Measurements from ENCODE around the gene CAPN6.

Gene CAPN6

DNA sequence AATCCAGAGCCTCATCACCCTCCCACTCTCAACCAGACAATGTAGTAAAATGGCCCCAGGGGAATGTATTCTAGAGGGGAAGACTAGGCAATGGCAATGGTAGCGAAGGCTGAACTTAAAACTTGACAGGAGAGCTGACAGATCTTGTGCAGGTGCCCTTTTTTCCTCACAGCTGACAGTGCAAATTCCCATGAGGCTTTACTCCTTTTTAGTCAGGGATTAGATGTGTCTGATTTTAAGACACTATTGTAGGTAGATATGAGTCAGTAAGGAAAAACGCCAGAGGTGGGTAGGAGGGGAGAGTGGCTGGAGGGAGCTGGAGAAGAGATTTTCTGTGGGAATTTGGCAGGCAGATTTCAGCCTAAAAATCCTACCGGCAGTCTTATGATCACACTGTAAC is 10.7 kb downstream of the CAPN6 start:
- no peak overlapping the region for H3K4me3 Mint-ChIP-seq
- H3K4me1 Mint-ChIP-seq (ENCODE audit: low read depth): no peaks in the 10 kb centered on the region
- no peaks in the 10 kb centered on the region for H3K9me3 Mint-ChIP-seq (ENCODE audit: low read depth)
- no peaks in the 10 kb centered on the region for H3K27me3 Mint-ChIP-seq
- H3K27ac Mint-ChIP-seq: no peak overlapping the region
- no peaks in the 10 kb centered on the region for H3K36me3 Mint-ChIP-seq

DNA sequence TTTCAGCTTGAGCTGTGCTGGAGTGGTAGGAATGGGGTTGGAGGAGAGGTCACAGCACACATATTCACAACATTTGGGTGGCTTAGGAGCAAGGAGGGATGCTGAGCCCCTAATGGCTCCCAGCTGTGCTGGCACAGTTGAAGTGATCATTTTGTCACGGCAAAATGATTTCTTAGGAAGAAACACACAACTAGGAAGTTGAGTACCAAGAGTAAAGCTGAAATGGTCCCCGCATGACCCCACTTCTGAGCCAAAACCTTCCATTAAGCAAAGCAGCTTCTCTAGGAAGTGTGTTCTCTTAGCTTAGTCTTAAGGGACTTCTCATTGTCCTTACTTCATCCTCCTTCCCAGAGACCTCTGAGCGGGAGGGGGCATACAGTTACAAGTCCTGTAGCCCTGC is 12.6 kb downstream of the CAPN6 start:
- no peak overlapping the region for H3K27ac Mint-ChIP-seq
- H3K9me3 Mint-ChIP-seq (ENCODE audit: low read depth): no peaks in the 10 kb centered on the region
- H3K27me3 Mint-ChIP-seq: no peaks in the 10 kb centered on the region
- no peaks in the 10 kb centered on the region for H3K36me3 Mint-ChIP-seq
- H3K4me1 Mint-ChIP-seq (ENCODE audit: low read depth): no peaks in the 10 kb centered on the region
- no peak overlapping the region for H3K4me3 Mint-ChIP-seq

DNA sequence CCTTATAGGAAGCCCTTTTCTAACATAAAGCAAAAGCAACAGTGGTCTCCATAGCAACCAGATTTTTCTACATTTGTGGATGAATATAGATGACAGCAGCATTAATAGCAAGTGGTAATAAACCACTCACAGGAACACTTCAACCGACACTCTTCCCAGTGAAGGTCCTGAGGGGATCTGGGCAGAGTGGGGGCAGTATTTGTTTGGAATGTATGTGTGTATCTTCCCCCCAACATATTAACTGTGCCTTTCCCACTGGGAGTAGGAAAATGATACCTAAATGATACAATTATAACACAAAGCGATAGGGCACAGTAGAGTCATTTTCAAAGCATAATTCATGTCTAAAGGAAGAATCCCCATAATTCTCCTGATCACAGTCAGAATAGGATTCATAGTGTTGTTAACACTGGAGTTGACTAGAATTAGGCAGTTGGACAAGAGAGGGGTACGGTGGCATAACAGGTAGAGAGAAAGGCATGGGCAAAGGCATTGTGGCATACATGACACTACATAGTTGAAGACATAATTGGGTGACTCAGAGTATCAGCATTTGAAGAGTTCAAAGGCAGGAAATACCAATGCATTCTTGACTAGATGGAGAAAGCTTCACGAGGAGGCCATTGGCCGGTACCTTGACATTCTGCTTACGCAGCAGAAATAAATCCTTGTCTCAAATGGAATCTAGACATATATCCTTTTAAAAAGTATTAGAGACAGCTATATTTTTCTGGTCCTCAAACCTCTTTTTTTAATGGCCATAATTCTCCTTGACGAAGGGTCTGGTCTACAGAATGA is 15.2 kb downstream of the CAPN6 start:
- no peaks in the 10 kb centered on the region for H3K9me3 Mint-ChIP-seq (ENCODE audit: low read depth)
- no peak overlapping the region for H3K4me3 Mint-ChIP-seq
- no peak overlapping the region for H3K27ac Mint-ChIP-seq
- H3K27me3 Mint-ChIP-seq: no peaks in the 10 kb centered on the region
- no peaks in the 10 kb centered on the region for H3K36me3 Mint-ChIP-seq
- H3K4me1 Mint-ChIP-seq (ENCODE audit: low read depth): no peaks in the 10 kb centered on the region

DNA sequence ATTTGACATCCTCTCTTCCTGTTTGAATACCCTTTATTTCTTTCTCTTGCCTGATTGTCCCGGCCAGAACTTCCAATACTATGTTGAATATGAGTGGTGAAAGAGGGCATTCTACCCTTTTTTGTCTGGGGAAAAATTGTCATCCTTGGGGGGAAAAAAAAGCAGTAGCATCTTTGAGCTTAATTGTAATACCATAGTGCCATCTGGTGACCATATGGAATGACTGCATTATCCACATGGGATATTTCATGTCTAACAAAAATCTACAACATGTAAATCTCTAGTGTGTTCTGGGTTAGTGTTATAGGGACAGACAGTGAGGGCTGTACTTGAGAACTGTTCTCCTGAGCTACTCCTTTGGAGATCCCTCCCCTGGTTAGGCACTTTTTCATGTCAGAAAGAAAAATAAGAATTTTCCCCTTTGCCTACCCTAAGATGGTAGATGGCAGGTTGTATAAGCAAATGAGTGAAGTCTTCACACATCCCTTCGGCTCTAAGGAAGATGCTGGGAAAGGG is 26.0 kb downstream of the CAPN6 start:
- Mint-ChIP-seq H3K4me3 (no peak overlapping the region), H3K36me3 (no peaks in the 10 kb centered on the region), H3K4me1 (ENCODE audit: low read depth) (no peaks in the 10 kb centered on the region), H3K27ac (no peak overlapping the region), H3K27me3 (peaks cover 2% of the 10 kb centered on the region), H3K9me3 (ENCODE audit: low read depth) (no peaks in the 10 kb centered on the region)

DNA sequence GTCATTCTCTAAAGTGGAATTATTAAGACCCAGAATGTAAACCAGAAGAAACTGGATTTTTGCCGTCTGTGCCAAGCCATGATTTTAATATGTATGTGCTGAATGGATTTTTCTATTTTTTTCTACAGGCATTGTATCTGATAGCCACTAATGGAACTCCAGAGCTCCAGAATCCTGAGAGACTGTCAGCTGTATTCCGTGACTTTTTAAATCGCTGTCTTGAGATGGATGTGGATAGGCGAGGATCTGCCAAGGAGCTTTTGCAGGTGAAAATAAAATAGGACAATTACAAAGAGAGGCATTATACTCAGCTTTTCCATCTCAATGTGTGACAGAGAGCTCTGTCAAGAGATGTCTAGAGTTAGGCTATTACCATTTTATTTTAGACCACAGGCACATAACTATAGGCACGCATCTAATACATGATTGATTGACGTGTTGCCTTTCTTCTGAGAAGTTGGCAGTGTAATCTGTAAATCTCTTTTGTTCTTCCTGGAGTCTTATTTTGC is 53.9 kb downstream of the CAPN6 start:
- H3K4me3 Mint-ChIP-seq: no peak overlapping the region
- H3K9me3 Mint-ChIP-seq (ENCODE audit: low read depth): no peaks in the 10 kb centered on the region
- H3K36me3 Mint-ChIP-seq: no peaks in the 10 kb centered on the region
- no peaks in the 10 kb centered on the region for H3K4me1 Mint-ChIP-seq (ENCODE audit: low read depth)
- H3K27ac Mint-ChIP-seq: no peak overlapping the region
- peaks cover 1% of the 10 kb centered on the region for H3K27me3 Mint-ChIP-seq

GRCh38 chrX:111207851-111208250 is 62.4 kb downstream of the CAPN6 start:
- H3K9me3 Mint-ChIP-seq (ENCODE audit: low read depth): no peaks in the 10 kb centered on the region
- H3K4me3 Mint-ChIP-seq: no peak overlapping the region
- H3K27me3 Mint-ChIP-seq: peaks cover 2% of the 10 kb centered on the region

DNA sequence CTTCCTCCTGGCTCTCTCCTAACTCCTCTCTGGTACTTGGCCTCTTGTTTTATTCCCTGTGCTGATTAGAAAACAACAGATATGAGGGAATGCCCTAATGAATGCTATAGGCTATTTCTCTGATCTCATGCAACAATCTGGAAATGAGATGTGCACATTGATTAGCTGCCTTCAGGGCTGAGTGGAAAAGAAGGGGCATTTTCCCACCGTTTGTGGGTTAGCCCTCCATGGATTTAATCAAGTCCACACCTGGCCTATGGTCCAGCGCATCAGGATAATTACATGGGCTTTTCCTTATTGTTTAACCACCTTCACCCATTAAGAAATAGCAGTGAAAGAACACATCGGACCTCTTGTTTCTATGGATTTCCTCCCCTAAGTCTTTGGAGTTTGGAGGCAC is 70.0 kb downstream of the CAPN6 start:
- H3K36me3 Mint-ChIP-seq: no peaks in the 10 kb centered on the region
- no peak overlapping the region for H3K27ac Mint-ChIP-seq
- no peaks in the 10 kb centered on the region for H3K4me1 Mint-ChIP-seq (ENCODE audit: low read depth)
- H3K4me3 Mint-ChIP-seq: no peak overlapping the region
- H3K9me3 Mint-ChIP-seq (ENCODE audit: low read depth): no peaks in the 10 kb centered on the region
- peaks cover 1% of the 10 kb centered on the region for H3K27me3 Mint-ChIP-seq

More at GRCh38 chrX:111207851-111208250, 62.4 kb downstream of the CAPN6 start:
- no peaks in the 10 kb centered on the region for H3K36me3 Mint-ChIP-seq
- no peak overlapping the region for H3K27ac Mint-ChIP-seq
- H3K4me1 Mint-ChIP-seq (ENCODE audit: low read depth): no peaks in the 10 kb centered on the region

DNA sequence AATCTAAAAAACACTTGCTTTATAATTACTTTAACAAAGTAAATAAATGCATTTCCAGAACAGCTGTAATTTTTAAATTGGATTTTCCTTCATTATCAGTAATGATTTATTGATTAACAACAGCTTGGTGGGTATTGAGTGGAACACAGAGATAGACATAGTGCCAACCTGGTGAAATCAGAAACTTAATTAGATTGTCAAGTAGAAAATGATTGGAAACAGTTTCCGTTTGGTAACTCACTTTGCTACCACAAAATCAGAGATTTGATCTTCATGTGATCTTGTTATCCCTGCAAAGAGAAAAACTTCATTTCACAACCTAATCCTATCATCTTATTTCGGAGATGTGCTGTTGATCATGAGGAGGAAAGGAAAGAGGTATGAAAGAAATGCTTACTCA is 70.8 kb downstream of the CAPN6 start:
- no peaks in the 10 kb centered on the region for H3K4me1 Mint-ChIP-seq (ENCODE audit: low read depth)
- no peak overlapping the region for H3K27ac Mint-ChIP-seq
- no peaks in the 10 kb centered on the region for H3K36me3 Mint-ChIP-seq
- H3K27me3 Mint-ChIP-seq: peaks cover 1% of the 10 kb centered on the region
- no peaks in the 10 kb centered on the region for H3K9me3 Mint-ChIP-seq (ENCODE audit: low read depth)
- H3K4me3 Mint-ChIP-seq: no peak overlapping the region

Data from activated naive CD8-positive, alpha-beta T cell (primary cell).